GM19351 (cell line): ENCODE data around the gene DACT3.
A peak's percentile ranks its signal among the peaks of the same experiment; 100 is the strongest.

Source experiments
- ATAC-seq: cut with Tn5 transposase; IDR thresholded peaks from one replicate; pipeline ENCODE4 v1.9.1; 2021; ENCODE audit warnings: mild to moderate bottlenecking, moderate library complexity; ENCODE audit not compliant: unreplicated experiment

The DACT3 gene

GRCh38 chr19:46661020-46661731, at the start of gene DACT3:
Gene DACT3, minus strand, starts transcription at chr19:46661182. Its CDS starts 118 bp downstream, at chr19:46661064.
- peak; percentile 87 for ATAC-seq

DNA sequence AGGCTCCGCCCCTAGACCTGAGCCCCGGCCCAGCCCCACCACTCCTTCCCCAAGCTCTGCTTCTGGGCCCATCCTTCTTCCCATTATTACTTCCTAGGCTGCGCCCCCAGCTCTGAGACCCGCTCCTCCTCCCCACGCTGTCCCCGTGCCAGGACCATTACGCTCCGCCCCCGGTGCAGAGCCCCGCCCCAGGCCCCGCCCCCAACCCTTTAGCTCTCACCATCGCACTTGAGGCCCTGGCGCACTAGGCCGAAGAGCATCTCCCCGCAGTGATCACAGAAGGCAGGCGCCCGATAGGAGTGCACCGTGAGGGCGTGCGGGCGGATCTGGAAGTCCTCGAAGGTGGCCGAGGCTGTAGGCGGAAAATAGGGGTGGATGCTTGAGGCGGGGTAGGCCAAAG, 49.7 kb upstream of the DACT3 start:
- ATAC-seq = no peak

DNA sequence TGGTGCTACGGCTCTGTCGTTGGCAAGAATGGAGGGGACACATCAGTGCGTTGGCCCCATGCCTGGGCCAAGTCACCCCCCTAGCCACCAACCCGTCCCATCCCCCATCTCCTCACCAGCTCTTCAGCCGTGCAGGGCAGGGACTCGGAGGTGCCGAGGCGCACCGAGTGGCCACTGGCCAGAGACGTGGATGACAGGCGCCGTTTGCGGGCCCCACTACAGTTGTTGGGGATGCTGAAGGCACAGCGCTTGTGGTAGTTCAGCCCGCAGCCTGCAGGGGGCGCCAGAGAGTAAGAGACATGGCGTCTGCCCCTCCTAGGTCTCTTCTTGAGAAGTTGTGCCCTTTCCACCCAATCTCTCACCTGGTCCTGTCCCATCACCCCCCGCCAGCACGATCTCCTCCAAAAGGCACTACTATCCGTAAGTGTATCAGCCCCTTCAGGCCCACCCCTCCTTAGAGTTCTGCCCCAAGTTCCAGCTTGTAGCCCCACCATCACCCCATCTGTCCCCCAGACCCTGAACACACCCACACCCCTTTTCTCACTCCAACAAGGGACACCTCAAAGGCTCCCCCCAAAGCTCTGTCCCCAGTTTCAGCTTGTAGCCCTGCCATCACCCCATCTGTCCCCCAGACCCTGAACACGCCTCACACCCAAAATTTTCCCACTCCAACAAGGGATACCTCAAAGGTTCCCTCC, 43.5 kb upstream of the DACT3 start:
- ATAC-seq = no peak

DNA sequence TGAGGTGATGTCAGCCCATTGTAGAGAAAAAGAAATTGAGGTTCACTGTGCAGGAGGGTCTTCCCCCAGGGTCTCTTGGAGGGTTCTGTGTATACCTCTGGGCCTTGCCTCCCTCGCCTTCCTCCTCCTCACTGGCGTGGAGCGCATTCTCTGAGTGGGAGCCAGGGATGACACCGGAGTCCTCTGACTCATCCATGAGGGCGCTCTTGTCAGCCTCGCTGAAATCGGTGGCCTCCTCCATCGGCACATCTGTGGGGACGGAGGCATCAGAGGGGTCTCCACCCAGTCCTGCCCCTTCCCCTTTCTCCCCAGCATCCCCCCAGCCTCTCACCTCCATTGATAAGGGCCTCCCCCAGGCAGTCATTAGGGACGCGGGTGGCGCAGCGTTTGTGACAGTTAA, 39.7 kb upstream of the DACT3 start:
- no peak for ATAC-seq

GRCh38 chr19:46698395-46699321, 37.7 kb upstream of the DACT3 start:
- ATAC-seq = no peak

DNA sequence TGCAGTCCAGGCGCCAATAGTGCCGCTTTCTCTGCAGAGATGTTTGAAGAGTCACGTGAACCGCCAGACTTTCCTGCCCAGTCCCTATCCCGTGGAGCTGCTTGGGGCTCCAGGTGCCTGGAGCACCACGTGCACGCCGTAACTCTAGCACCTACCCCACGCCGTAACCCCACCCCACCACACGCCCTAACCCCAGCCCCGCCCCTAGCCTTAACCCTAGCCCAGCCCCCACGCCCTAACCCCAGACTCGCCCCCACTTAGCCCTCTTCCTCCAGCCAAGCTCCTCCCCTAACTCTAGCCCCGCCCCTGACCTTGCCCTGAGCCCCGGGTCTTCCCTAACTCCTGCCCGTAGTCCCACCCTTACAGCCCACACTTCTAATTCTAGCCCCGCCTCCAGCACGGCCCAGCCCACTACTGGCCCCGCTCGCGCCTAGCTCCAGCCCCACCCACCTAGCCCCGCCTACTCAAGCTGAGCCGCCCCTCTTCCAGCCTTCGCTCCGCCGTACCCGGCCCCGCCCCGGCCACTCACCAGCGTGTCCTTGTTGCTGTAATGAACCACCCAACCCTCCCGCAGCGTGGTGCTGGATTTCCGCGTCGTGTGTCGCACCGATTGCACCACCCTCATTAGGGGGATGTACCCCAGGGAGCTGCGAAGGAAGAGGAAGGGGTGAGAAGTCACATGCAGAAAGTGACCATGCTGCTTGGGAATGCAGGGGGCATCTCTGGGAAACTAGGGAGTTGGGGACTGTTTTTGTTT, 36.4 kb upstream of the DACT3 start:
- ATAC-seq = no peak

DNA sequence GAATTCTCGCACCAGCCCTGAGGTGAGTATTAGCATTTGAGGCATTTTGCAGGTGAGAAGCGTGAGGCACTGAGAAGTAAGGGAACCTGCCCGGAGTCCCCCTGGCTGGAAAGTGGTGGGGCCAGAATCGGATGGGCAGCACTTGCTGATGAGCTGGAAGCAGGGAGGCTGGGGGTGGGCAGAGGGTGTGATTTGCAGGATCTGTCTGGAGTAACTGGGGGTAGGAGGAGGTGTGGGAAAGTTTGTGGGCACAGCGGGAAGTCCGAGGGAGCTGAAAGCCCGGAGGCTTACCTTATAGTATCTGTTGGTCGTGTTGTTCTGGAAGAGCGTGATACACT, 35.9 kb upstream of the DACT3 start:
- no peak for ATAC-seq

DNA sequence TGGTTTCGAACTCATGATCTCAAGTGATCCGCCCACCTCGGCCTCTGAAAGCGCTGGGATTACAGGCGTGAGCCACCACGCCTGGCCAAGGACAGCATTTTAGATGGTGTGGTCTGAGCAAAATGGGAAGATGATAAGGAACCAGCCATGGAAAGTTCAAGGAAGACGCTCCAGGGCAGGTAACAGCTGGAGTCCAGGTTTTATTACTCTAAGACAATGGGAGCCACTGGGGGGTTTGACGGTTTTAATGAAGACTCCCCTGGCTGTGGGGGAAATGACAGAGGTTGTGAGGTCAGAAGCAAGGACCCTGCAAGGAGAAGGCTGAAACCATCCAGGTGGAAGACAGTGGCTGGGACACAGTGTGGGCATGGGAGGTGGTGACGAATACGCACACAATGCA, 35.1 kb upstream of the DACT3 start:
- ATAC-seq = no peak

GRCh38 chr19:46693760-46694159, 32.8 kb upstream of the DACT3 start:
- ATAC-seq = no peak

DNA sequence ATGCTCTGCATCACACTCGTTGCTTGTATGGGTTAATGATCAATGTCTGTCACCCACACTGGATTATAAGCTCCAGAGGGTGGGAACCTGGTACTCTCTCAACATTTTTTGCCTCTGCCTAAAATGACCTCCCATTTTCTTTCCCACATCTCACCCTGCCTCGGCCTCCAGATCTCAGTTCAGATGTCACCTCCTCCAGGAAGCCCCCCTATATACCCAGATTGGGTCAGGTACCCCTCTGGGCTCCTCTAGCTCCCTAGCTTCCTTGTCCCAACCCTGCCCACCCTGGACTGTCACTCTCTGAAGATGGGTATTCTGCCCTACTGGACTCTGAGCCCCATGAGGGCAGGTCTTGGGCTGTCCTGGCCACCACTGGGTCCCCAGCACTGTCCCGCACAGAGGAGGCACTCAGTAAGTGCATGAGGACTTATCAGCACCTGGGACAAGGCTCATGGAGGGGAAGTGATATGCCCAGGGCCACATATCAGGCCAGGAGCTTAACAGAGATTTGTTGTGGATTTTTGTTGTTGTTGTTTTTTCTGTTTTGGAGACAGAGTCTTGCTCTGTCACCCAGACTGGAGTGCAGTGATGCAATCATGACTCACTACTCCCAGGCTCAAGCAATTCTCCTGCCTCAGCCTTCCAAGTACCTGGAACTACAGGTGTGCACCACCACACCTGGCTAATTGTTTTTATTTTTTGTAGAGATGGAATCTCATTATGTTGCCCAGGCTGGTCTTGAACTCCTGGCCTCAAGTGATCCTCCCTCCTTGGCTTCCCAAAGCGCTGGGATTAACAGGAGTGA, 32.1 kb upstream of the DACT3 start:
- no peak for ATAC-seq

DNA sequence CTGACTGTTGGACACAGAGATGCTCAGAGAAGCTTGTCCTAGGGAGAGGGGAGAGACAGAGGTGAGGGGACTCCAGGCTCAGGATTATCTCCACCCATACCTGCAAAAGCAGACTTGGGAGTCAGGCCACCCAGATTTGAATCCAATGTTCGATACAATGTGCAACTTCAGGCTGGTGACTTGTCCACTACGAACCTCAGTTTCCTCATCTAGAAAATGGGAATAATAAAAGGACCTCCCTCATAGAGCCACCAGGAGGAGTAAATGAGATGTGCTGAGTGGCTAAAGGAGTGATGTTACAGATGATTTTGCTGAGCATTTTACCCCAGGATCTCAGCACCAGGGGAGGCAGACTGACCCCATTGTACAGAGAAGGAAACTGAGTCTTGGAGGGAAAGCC, 31.0 kb upstream of the DACT3 start:
- no peak for ATAC-seq

DNA sequence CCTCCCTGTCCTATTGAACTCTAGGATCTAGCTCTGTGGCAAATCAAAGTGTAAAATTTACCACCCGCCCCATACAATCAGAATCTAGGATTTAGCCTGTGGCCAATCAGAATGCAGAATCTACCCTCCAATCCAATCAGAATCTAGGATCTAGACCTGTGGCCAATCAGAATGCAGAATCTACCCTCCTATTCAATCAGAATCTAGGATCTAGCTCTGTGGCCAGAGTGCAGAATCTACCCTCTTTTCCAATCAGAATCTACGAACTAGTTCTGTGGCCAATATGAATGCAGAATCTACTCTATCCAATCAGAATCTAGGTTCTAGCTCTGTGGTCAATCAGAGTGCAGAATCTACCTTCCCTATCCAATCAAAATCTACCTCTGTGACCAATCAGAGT, 30.1 kb upstream of the DACT3 start:
- no peak for ATAC-seq

- no peak for ATAC-seq
Observed at GRCh38 chr19:46689358-46689757, 28.4 kb upstream of the DACT3 start.

DNA sequence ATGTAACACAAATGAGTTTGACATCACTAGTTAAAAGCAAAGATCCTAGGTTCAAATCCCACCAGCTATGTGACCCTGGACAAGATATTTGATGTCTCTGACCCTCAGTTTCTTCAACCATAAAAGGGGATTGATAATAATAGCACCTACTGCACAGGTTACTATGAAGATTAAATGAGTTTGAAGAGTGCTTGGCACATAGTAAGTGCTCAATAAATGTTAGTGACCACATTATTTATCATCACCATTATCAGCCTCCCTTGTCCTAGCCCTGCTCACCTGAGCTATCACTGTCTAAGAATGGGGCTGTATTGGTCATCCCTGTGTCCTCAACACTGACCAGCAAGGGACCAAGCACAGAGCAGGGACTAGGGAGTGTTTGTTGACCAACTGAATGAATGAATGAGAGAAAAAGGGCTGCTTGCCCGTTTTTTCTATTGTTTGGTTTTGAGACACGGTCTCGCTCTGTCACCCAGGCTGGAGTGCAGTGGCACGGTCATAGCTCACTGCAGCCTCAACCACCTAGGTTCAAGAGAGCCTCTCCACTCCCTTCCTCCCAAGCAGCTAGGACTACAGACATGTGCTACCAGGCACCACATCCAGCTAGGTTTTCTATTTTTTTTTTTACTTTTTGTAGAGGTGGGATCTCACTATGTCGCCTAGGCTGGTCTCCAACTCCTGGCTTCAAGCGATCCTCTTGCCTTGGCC, 26.6 kb upstream of the DACT3 start:
- no peak for ATAC-seq

DNA sequence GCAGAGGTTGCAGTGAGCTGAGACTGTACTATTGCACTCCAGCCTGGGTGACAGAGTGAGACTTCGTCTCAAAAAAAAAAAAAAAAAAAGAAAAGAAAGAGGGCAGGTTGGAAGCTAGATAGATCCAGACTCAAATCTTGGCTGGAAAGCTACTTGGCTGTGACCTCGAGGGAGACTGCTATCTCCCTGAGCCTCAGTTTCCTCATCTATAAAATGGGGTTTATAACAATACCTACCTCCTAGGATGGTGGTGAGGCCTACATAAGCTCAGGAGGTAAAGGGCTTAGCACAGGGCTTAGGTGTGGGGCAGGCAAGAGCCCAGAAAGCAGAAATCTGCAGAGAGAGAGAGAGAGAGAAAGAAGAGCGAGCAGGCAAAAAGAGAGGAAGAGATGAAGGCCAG, 24.2 kb upstream of the DACT3 start:
- ATAC-seq = no peak

DNA sequence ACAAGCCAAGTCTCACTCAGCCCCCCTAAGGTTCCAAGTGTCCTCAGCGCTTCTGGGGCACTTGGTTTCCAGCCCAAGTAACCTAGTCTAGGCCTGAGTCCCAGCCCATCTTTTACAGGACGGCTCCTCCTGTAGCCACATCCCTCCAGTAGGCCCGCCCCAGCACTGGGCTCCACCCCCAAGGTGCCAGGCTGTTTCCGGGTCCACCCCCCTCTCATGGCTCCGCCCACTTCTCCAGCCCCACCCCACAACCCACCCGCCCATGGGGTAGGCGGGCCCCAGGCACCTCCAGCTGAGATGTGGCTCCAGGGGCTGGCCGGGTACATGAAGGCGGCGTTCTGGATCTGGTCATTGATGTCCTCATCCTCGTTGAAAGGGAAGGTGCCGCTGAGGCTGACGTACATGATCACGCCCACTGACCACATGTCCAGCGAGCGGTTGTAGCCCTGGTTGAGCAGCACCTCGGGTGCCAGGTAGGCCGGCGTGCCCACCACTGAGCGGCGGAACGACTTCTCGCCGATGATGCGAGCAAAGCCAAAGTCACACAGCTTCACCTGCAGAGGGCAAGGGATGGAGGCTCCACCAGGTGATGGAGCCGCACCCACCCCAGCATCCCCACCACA, 17.2 kb upstream of the DACT3 start:
- no peak for ATAC-seq

- ATAC-seq = no peak
Observed at GRCh38 chr19:46674416-46675178, 13.6 kb upstream of the DACT3 start.

- no peak for ATAC-seq
Observed at GRCh38 chr19:46670813-46671212, 9.8 kb upstream of the DACT3 start.
